Endothelial cell of umbilical vein (primary cell): Measurements from ENCODE around the gene MSANTD3.

Experiments used
- EZH2 ChIP-seq: IDR thresholded peaks from 2 replicates; pipeline ENCODE4 v1.6.1; 2012; ENCODE audit warnings: borderline replicate concordance, low read depth, mild to moderate bottlenecking, moderate library complexity, low read length, inconsistent platforms; ENCODE audit not compliant: severe bottlenecking
- FOS ChIP-seq: IDR thresholded peaks from 2 replicates; pipeline ENCODE4 v1.6.1; 2011; ENCODE audit warnings: mild to moderate bottlenecking, low read length, moderate library complexity, borderline replicate concordance; ENCODE audit not compliant: insufficient read depth
- GATA2 ChIP-seq: IDR thresholded peaks from 2 replicates; pipeline ENCODE4 v1.7.0; 2011; ENCODE audit warnings: low read depth, mild to moderate bottlenecking, moderate library complexity, mixed read lengths, low read length; ENCODE audit not compliant: insufficient read length, insufficient read depth
- JUN ChIP-seq: IDR thresholded peaks from 2 replicates; pipeline ENCODE4 v1.6.1; 2011; ENCODE audit warnings: borderline replicate concordance, low read depth; ENCODE audit not compliant: insufficient read length, insufficient read depth
- MYC ChIP-seq: IDR thresholded peaks from one replicate; pipeline ENCODE4 v1.6.1; 2011; ENCODE audit warnings: mild to moderate bottlenecking, low read depth, low read length
- POLR2A ChIP-seq: IDR thresholded peaks from 2 replicates; pipeline ENCODE4 v1.6.1; 2012; ENCODE audit warnings: low read depth, mild to moderate bottlenecking, control low read depth, low read length
- POLR2AphosphoS5 ChIP-seq: IDR thresholded peaks from 2 replicates; pipeline ENCODE4 v1.6.1; 2012; ENCODE audit warnings: low read depth, mild to moderate bottlenecking, control low read depth, low read length, moderate library complexity; ENCODE audit not compliant: insufficient read depth
- TF ChIP-seq, protein P1 (sequence below), 2 donors: IDR thresholded peaks; 1 replicate in 1 of 2; 2 replicates in 1 of 2; pipeline ENCODE4 v1.5.1; 2011; ENCODE audit warnings: low read length in 2 of 2, mild to moderate bottlenecking in 2 of 2, moderate library complexity in 2 of 2, control low read depth in 1 of 2, inconsistent platforms in 1 of 2, low read depth in 1 of 2; ENCODE audit not compliant: insufficient read depth in 1 of 2; ENCODE audit errors: extremely low read depth in 1 of 2
- TF ChIP-seq, protein P2 (sequence below): IDR thresholded peaks from 2 replicates; pipeline ENCODE4 v1.6.1; 2011; ENCODE audit not compliant: insufficient read depth, insufficient read length

DNA sequence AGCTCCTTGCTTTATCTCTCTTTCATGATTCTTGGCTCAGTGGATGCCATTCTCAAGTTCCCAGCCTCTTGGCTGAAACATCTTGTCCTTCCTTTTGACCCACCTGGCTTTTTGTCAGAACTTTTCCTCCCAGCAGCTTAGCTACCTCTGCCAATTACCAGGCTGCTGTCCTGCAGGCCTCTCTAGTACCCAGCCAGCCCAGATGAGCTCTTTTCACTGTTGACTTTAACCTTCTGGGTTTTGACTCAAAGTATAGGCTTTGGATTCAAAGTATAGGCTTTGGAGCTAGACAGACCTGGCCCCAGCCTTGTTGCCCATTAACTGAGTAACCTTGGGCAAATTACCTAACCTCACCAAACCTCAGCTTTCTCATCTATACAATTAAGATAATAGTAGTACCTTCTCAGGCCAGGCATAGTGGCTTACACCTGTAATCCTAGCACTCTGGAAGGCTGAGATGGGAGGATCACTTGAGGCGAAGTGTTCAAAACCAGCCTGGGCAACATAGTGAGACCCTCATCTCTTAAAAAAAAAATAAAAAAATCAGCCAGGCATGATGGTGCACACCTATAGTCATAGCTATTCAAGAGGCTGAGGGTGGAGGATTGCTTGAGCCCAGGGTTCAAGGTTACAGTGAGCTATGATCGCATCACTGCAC, 39.4 kb downstream of the MSANTD3 start:
- TF ChIP-seq, protein P1, sequence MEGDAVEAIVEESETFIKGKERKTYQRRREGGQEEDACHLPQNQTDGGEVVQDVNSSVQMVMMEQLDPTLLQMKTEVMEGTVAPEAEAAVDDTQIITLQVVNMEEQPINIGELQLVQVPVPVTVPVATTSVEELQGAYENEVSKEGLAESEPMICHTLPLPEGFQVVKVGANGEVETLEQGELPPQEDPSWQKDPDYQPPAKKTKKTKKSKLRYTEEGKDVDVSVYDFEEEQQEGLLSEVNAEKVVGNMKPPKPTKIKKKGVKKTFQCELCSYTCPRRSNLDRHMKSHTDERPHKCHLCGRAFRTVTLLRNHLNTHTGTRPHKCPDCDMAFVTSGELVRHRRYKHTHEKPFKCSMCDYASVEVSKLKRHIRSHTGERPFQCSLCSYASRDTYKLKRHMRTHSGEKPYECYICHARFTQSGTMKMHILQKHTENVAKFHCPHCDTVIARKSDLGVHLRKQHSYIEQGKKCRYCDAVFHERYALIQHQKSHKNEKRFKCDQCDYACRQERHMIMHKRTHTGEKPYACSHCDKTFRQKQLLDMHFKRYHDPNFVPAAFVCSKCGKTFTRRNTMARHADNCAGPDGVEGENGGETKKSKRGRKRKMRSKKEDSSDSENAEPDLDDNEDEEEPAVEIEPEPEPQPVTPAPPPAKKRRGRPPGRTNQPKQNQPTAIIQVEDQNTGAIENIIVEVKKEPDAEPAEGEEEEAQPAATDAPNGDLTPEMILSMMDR (IDR thresholded peaks at IDR 0.05; ENCODE audit: extremely low read depth in 1 of 2, insufficient read depth in 1 of 2, low read depth in 1 of 2, low read length in 2 of 2): no peak
- TF ChIP-seq EZH2: no peak
- no peak for TF ChIP-seq POLR2A
- TF ChIP-seq MYC: no peak
- TF ChIP-seq, protein P2, sequence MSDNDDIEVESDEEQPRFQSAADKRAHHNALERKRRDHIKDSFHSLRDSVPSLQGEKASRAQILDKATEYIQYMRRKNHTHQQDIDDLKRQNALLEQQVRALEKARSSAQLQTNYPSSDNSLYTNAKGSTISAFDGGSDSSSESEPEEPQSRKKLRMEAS: no peak
- no peak for TF ChIP-seq FOS
- TF ChIP-seq JUN: no peak
- TF ChIP-seq POLR2AphosphoS5: no peak
- TF ChIP-seq GATA2: no peak
